ENCODE results near the gene LEFTY1.
"Not testable (repeated sequence)": the region's sequence is repeated elsewhere in the genome, so short reads cannot be mapped to it uniquely, and the experiment has no call there.

DNA sequence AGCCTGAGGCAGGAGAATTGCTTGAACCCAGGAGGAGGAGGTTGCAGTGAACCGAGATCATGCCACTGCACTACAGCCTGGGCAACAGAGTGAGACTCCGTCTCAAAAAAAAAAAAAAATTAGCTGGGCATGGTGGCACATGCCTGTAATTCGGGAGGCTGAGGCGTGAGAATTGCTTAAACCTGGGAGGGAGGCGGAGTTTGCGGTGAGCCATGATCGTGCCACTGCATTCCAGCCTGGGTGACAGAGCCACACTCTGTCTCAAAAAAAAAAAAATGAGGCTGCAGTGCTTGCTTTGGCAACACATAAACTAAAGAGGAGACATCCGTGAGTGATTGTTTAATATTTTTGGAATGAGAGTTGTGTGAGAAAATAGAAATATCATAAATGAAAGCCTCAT, 47.1 kb upstream of the LEFTY1 start:
- TF ChIP-seq, protein P1, sequence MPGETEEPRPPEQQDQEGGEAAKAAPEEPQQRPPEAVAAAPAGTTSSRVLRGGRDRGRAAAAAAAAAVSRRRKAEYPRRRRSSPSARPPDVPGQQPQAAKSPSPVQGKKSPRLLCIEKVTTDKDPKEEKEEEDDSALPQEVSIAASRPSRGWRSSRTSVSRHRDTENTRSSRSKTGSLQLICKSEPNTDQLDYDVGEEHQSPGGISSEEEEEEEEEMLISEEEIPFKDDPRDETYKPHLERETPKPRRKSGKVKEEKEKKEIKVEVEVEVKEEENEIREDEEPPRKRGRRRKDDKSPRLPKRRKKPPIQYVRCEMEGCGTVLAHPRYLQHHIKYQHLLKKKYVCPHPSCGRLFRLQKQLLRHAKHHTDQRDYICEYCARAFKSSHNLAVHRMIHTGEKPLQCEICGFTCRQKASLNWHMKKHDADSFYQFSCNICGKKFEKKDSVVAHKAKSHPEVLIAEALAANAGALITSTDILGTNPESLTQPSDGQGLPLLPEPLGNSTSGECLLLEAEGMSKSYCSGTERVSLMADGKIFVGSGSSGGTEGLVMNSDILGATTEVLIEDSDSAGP (CRISPR knock-in tag; IDR thresholded peaks at IDR 0.05; ENCODE audit: borderline replicate concordance), result not testable (repeated sequence)
- not testable (repeated sequence) for TF ChIP-seq ZNF501 (CRISPR knock-in tag; IDR thresholded peaks at IDR 0.05); CTCF (CRISPR knock-in tag; IDR thresholded peaks at IDR 0.05); JUNB (CRISPR knock-in tag; IDR thresholded peaks at IDR 0.05; ENCODE audit: borderline replicate concordance); HNRNPL (IDR thresholded peaks at IDR 0.05; ENCODE audit: low read depth, low read length); POLR2A (IDR thresholded peaks at IDR 0.05; ENCODE audit: insufficient read depth in 1 of 2, low read depth in 2 of 2, low read length in 2 of 2)
- TF ChIP-seq, protein P2, sequence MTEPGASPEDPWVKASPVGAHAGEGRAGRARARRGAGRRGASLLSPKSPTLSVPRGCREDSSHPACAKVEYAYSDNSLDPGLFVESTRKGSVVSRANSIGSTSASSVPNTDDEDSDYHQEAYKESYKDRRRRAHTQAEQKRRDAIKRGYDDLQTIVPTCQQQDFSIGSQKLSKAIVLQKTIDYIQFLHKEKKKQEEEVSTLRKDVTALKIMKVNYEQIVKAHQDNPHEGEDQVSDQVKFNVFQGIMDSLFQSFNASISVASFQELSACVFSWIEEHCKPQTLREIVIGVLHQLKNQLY (CRISPR knock-in tag; IDR thresholded peaks at IDR 0.05), result not testable (repeated sequence)
